HUES48 (cell line): ENCODE results near the gene PRSS36.
"Not testable (repeated sequence)": the region's sequence is repeated elsewhere in the genome, so short reads cannot be mapped to it uniquely, and the experiment has no call there.

Experiments
- H3K27ac ChIP-seq: one replicate; pipeline ENCODE4 v1.7.0; 2013; ENCODE audit warnings: low read depth, low read length, inconsistent platforms
- H3K27me3 ChIP-seq: 2 replicates; pipeline ENCODE4 v1.6.1; 2013; ENCODE audit warnings: mild to moderate bottlenecking, low read length; ENCODE audit not compliant: control insufficient read depth, insufficient read depth
- H3K36me3 ChIP-seq: 2 replicates; pipeline ENCODE4 v1.6.1; 2013; ENCODE audit warnings: low read length; ENCODE audit not compliant: control insufficient read depth, insufficient read depth
- H3K4me1 ChIP-seq: 2 replicates; pipeline ENCODE4 v1.6.1; 2013; ENCODE audit warnings: mild to moderate bottlenecking, low read length; ENCODE audit not compliant: control insufficient read depth, insufficient read depth
- H3K4me3 ChIP-seq: 2 replicates; pipeline ENCODE4 v1.5.1; 2013; ENCODE audit warnings: mild to moderate bottlenecking, low read depth, low read length
- H3K9ac ChIP-seq: 2 replicates; pipeline ENCODE4 v1.6.1; 2013; ENCODE audit warnings: mild to moderate bottlenecking, low read depth, low read length, moderate library complexity
- H3K9me3 ChIP-seq: 2 replicates; pipeline ENCODE4 v1.6.1; 2013; ENCODE audit warnings: low read length; ENCODE audit not compliant: control insufficient read depth, insufficient read depth

The PRSS36 gene

DNA sequence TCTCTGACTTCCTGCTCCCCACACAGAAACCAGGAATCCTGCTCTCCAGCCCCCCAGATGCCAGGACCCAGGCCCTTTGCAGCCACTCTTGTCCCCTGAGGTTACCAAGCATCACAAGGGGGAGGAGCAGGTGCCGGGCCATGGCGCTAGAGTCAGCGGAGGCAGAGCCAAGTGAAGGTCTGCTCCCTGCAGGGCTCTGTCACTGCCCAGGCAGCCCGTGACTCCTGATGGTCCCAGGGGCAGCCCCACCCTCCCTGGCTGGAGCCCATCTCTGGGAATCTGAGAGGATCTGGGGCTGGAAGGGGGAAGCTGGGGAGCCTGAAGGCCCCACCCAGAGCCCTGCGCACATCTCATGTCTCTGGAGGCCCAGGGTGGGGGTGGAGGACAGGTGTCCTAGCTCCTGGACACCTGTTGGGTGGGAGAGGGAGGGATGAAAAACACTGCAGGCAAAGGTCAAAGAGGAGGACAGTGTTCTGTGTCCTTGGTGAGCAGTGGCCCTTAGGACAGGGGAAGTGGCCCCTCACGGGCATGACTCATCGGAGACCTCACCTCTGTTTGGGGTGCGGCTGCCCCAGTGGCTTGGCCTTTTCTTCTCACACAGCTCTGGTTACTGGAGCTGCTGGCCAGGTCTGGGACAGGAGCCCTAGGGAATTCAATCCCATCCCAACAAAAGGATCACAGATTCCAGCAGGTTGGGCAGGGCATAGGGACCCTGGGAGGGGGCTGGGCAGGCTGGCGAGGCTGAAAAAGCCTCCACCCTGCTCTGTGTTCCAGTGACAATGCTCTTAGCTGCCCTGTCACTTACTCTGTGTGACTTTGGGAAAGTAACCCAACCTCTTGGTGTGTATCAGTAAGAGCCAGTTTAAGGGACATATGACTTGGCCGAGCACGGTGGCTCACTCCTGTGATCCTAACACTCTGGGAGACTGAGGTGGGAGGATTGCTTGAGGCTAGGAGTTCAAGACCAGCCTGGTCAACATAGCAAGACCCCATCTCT is at the start of gene PRSS36:
Gene PRSS36, minus strand, starts transcription at position 173 of the 997 bp plus-strand sequence. Its CDS starts 31 bp downstream, at position 142.
- no peaks in the 10 kb centered on the region for H3K9me3 ChIP-seq
- H3K27ac ChIP-seq = no peak within 1 kb of the TSS
- H3K27me3 ChIP-seq = peaks cover 14% of the 10 kb centered on the region
- H3K36me3 ChIP-seq = no peaks in the 10 kb centered on the region
- no peak within 1 kb of the TSS for H3K9ac ChIP-seq
- H3K4me1 ChIP-seq = no peaks in the 10 kb centered on the region
- no peak within 1 kb of the TSS for H3K4me3 ChIP-seq

DNA sequence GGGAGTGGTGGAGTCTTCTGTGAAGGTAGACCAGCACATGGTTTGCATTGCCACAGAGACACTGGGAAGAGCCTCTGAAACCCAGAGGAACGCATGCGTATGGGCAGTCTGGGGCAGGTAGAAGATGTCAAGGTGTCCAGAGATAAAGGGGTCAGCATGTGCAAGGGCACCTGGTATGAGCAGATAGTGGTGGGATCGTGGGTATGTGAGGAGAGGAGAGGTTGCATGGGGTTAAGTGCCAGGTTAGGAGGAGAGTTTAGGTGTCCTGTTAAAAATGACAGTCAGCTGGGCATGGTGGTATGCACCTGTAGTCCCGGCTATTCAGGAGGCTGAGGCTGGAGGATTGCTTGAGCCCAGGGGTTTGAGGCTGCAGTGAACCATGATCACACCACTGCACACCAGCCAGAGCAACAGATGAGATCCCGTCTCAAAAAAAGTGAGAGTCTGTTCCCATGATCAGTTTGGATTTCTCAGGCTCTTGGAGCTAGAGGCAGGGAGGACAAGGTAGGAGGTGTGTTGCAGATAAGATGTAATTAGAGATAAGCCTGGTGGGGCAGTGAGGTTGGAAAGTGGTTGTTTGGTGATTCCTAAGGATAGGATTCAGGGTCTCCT is 49.7 kb upstream of the PRSS36 start:
- Histone ChIP-seq H3K9me3 (no peaks in the 10 kb centered on the region), H3K4me3 (no peak overlapping the region), H3K36me3 (peaks cover 35% of the 10 kb centered on the region), H3K9ac (no peak overlapping the region), H3K27ac (no peak overlapping the region), H3K4me1 (peaks cover 4% of the 10 kb centered on the region; the same call in 1 of the 2 replicates), H3K27me3 (peaks cover 4% of the 10 kb centered on the region)

DNA sequence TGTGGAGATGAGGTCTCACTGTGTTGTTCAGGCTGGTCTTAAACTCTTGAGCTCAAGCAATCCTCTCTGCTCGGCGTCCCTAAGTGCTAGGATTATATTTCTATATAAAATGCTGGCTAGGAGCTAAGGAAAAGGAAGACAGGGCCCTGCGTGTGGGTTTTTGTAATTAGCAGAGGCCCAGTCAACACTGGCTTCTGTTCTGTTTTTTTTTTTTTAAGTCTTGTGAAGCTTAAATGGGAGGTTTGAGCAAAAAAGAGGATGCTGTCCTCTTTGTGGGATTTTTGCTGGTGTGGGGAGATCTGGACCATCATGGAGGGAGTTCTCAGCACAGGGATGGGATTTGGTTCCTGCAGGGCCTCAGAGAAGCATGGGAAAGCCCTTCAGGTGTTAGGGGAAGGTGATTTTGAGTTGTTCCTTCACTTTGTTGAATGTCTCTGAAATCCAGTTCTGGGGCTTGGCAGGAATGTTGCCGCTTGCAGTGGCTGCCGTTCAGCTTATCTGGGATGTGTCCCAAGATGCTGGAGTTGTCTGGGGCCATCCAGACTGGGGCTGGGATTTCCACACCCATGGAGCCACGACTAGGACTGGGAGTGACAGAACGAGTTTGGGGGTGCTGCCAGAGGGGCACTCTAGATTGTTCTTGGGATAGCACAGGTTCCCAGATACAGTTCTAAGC is 48.5 kb upstream of the PRSS36 start:
- Histone ChIP-seq H3K4me1 (peaks cover 4% of the 10 kb centered on the region; the same call in 1 of the 2 replicates), H3K9ac (no peak overlapping the region), H3K9me3 (no peaks in the 10 kb centered on the region), H3K36me3 (peaks cover 47% of the 10 kb centered on the region), H3K4me3 (no peak overlapping the region), H3K27ac (no peak overlapping the region), H3K27me3 (peaks cover 4% of the 10 kb centered on the region)

DNA sequence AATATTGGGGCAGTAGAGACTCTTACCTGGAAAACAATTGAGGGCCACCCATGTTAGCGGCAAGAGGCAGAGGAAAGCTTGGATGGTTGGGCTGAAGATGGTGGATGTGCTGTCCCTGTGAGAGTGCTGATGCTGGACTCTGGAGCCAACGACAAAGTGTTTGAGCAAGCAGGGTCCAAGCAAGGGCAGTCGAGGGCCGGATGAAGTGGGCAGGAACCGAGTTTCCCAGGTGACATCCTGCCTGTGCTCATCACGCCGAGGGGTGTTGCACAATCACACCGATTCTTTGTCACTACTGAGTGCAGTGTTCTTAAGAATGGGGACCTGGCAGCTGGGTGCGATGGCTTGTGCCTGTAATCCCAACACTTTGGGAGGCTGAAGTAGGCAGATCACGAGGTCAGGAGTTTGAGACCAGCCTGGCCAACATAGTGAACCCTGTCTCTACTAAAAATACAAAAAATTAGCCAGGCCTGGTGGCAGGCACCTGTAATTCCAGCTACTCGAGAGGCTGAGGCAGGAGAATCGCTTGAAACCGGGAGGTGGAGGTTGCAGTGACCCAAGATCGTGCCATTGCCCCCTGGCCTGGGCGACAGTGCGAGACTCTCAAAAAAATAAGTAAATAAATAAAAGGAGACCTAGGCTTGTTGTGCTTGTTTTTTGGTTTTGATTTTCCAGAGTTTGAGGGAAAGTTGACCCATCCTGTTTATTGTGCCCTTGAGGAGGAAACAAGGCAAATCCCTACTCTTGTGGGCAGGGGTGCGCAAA is 46.6 kb upstream of the PRSS36 start:
- no peak overlapping the region for H3K27ac ChIP-seq
- H3K4me3 ChIP-seq = no peak overlapping the region
- H3K4me1 ChIP-seq = peaks cover 3% of the 10 kb centered on the region; the same call in 1 of the 2 replicates
- H3K36me3 ChIP-seq = peaks cover 66% of the 10 kb centered on the region
- no peak overlapping the region for H3K9ac ChIP-seq
- no peaks in the 10 kb centered on the region for H3K9me3 ChIP-seq
- no peaks in the 10 kb centered on the region for H3K27me3 ChIP-seq

DNA sequence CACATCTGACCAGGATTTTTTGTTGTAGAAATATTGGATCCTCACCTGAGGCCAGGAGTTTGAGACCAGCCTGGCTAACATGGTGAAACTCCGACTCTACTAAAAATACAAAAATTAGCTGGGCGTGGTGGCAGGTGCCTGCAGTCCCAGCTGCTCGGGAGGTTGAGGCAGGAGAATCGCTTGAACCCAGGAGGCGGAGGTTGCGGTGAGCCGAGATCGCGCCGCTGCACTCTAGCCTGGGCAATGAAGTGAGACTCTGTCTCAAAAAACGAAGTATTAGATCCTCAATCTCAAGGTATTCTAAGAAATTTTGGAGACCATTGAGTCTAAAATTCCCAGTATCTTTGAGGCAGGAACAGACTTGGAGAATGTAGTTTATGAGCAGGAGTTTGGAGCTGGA is 46.0 kb upstream of the PRSS36 start:
- not testable (repeated sequence) for H3K9ac ChIP-seq, H3K27ac ChIP-seq, H3K9me3 ChIP-seq, H3K4me3 ChIP-seq, H3K4me1 ChIP-seq, H3K27me3 ChIP-seq
- peaks cover 72% of the 10 kb centered on the region for H3K36me3 ChIP-seq

DNA sequence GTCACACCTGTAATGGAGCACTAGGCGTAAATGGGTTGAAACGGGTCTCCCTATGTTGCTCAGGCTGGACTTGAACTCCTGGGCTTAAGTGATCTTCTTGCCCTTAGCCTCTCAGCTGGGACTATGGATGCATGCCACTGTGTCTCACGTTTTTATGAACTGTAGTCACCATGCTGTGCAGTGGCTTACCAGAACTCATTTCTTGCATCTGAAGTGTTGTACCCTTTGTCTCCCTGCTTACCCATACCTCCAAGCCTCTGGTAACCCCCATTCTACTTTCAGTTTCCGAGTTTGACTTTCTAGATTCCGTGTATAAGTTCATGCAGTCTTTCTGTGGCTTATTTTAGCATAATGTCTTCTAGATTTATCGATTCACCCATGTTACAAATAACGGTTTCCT is 45.0 kb upstream of the PRSS36 start:
- H3K27ac ChIP-seq = no peak overlapping the region
- H3K36me3 ChIP-seq = peaks cover 82% of the 10 kb centered on the region
- no peak overlapping the region for H3K9ac ChIP-seq
- no peaks in the 10 kb centered on the region for H3K9me3 ChIP-seq
- H3K27me3 ChIP-seq = no peaks in the 10 kb centered on the region
- H3K4me3 ChIP-seq = no peak overlapping the region
- H3K4me1 ChIP-seq = no peaks in the 10 kb centered on the region

DNA sequence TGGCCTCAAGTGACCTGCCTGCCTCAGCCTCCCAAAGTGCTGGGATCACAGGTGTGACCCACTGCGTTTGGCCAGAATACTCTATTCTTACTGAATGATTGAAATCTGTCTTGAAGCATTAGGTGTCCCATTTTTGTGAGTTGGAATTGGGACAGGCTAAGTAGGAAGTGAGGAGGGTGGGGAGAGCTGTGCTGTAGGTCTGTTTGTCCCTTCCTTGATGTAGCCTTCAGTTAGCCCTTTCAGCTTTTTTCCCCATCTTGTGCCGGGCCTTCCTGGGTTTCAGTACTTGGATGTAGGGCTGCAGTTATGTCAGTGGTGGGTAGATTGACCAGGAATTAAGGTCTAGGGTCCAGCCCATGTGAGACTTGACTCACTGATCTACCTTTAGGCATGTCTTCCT is 44.0 kb upstream of the PRSS36 start:
- Histone ChIP-seq H3K9me3 (no peaks in the 10 kb centered on the region), H3K27me3 (no peaks in the 10 kb centered on the region), H3K27ac (no peak overlapping the region), H3K4me3 (no peak overlapping the region), H3K9ac (no peak overlapping the region), H3K36me3 (peaks cover 84% of the 10 kb centered on the region), H3K4me1 (no peaks in the 10 kb centered on the region)

DNA sequence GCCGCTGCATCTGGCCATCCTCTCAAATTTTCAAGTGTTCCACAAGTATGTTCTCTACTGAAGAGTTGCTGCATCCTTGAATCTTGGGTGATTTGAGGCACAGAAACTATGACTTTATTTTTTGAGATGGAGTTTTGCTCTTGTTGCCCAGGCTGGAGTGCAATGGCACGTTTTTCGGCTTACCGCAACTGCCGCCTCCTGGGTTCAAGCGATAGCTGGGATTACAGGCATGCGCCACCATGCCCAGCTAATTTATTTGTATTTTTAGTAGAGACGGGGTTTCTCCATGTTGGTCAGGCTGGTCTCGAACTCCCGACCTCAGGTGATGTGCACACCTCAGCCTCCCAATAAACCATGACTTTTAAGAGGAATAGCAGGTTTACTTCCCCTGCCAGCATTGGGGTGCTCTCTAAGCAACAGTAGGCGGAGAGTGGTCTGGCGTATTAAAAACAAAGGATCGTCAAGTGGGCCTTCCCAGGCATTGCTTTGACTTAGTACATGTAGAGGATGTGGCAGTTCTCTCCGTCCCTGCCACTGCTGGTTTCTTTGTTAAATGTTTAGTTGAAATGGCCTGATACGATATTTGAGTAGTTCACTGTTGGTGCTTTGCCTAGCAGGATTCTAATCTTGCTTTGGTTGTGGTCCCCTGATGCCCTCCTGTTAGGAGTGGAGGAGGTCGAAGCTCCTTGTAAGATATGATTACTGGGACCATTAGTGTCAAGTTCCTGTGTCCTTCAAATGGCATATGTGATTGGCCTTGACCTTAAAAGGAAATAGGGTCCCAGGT is 43.2 kb upstream of the PRSS36 start:
- Histone ChIP-seq H3K9me3 (no peaks in the 10 kb centered on the region), H3K27ac (no peak overlapping the region), H3K27me3 (no peaks in the 10 kb centered on the region), H3K4me1 (no peaks in the 10 kb centered on the region), H3K4me3 (no peak overlapping the region), H3K9ac (no peak overlapping the region), H3K36me3 (peaks cover 92% of the 10 kb centered on the region)

DNA sequence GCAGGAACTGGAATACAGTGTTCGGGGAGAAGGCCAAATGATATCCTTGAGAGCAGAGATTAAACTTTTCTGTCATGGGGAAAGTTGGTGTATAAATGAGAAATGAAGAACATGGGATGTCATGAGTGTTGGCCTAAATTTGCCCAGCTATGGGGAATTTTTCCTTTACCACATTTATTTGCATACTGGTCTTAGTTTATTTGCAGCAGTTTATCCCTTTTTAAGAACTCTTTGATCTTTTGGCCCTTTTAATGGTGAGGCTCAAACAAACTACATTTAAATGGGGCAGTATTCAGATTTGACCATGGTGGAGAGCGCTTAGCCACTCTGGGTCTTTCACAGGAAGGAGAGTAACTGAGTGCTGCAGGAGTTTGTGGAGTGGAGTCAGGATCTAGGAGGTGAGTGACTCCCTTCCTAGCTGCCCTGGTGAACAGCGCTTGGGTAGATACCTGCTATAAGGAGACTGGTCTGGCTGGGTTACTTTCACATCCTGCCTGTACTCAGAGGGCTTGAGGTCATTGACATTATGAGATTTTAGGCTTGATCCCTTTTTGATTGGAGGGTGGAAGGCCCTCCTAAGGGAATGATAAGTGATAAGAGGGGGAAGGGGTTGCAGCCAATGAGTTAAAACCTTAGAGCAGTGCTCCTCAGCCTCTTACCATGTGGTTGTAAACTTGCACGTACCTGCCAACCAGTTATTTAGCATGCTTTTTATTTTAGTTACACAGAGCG is 42.0 kb upstream of the PRSS36 start:
- H3K9me3 ChIP-seq = no peaks in the 10 kb centered on the region
- no peak overlapping the region for H3K27ac ChIP-seq
- no peak overlapping the region for H3K9ac ChIP-seq

More for the DNA sequence above, 42.0 kb upstream of the PRSS36 start:
- Histone ChIP-seq H3K36me3 (peaks cover 98% of the 10 kb centered on the region), H3K27me3 (no peaks in the 10 kb centered on the region), H3K4me1 (no peaks in the 10 kb centered on the region), H3K4me3 (no peak overlapping the region)
